GM23338 (cell line): Measurements from ENCODE around the gene CSPG4. TPM values are rescaled to one million over a fixed set of nuclear protein-coding genes. Genes with fewer than 3 reads are reported as not detected.

Experiments used
- CREB1 ChIP-seq: fragments of 250-450 bp; sonication (Bioruptor Pico); IDR thresholded peaks from 2 replicates; pipeline ENCODE4 v1.5.0; 2020; ENCODE audit warnings: low read depth, mild to moderate bottlenecking, moderate library complexity
- CTCF ChIP-seq, 2 experiments: fragments of 200-600 bp in 1 of 2; sonication (generic) in 1 of 2; conservative IDR thresholded peaks; 2 replicates each; pipeline versions ENCODE4 v1.5.1 to v1.6.1; 2016 to 2017; ENCODE audit warnings: antibody characterized with exemption in 2 of 2, low read depth in 2 of 2, mild to moderate bottlenecking in 2 of 2, moderate library complexity in 1 of 2
- polyA plus RNA-seq: library from polyadenylated mRNA; unstranded; fragments of >200 nt; fragmentation: Nextera tagmentation; extraction: Ambion mirVana; gene quantifications from 2 replicates; pipeline ENCODE4 v1.2.1, GENCODE V29; 2016
- total RNA-seq: library from RNA; depleted of rRNA; stranded (reverse); fragments of >200 nt; shearing (Covaris generic); gene quantifications from 2 replicates; pipeline ENCODE4 v1.2.3, GENCODE V29; 2014
- TF ChIP-seq, protein P1 (sequence below): fragments of 250-450 bp; sonication (Bioruptor Pico); IDR thresholded peaks from 2 replicates; pipeline ENCODE4 v1.5.0; 2020; ENCODE audit warnings: mild to moderate bottlenecking, moderate library complexity
- TF ChIP-seq, protein P2 (sequence below): IDR thresholded peaks from 2 replicates; pipeline ENCODE4 v1.6.1; 2016; ENCODE audit warnings: antibody characterized with exemption

The CSPG4 gene
- total and polyA plus RNA-seq, 2 experiments from 2014 or later: 0.27 to 4.0 TPM

- TF ChIP-seq, protein P1, sequence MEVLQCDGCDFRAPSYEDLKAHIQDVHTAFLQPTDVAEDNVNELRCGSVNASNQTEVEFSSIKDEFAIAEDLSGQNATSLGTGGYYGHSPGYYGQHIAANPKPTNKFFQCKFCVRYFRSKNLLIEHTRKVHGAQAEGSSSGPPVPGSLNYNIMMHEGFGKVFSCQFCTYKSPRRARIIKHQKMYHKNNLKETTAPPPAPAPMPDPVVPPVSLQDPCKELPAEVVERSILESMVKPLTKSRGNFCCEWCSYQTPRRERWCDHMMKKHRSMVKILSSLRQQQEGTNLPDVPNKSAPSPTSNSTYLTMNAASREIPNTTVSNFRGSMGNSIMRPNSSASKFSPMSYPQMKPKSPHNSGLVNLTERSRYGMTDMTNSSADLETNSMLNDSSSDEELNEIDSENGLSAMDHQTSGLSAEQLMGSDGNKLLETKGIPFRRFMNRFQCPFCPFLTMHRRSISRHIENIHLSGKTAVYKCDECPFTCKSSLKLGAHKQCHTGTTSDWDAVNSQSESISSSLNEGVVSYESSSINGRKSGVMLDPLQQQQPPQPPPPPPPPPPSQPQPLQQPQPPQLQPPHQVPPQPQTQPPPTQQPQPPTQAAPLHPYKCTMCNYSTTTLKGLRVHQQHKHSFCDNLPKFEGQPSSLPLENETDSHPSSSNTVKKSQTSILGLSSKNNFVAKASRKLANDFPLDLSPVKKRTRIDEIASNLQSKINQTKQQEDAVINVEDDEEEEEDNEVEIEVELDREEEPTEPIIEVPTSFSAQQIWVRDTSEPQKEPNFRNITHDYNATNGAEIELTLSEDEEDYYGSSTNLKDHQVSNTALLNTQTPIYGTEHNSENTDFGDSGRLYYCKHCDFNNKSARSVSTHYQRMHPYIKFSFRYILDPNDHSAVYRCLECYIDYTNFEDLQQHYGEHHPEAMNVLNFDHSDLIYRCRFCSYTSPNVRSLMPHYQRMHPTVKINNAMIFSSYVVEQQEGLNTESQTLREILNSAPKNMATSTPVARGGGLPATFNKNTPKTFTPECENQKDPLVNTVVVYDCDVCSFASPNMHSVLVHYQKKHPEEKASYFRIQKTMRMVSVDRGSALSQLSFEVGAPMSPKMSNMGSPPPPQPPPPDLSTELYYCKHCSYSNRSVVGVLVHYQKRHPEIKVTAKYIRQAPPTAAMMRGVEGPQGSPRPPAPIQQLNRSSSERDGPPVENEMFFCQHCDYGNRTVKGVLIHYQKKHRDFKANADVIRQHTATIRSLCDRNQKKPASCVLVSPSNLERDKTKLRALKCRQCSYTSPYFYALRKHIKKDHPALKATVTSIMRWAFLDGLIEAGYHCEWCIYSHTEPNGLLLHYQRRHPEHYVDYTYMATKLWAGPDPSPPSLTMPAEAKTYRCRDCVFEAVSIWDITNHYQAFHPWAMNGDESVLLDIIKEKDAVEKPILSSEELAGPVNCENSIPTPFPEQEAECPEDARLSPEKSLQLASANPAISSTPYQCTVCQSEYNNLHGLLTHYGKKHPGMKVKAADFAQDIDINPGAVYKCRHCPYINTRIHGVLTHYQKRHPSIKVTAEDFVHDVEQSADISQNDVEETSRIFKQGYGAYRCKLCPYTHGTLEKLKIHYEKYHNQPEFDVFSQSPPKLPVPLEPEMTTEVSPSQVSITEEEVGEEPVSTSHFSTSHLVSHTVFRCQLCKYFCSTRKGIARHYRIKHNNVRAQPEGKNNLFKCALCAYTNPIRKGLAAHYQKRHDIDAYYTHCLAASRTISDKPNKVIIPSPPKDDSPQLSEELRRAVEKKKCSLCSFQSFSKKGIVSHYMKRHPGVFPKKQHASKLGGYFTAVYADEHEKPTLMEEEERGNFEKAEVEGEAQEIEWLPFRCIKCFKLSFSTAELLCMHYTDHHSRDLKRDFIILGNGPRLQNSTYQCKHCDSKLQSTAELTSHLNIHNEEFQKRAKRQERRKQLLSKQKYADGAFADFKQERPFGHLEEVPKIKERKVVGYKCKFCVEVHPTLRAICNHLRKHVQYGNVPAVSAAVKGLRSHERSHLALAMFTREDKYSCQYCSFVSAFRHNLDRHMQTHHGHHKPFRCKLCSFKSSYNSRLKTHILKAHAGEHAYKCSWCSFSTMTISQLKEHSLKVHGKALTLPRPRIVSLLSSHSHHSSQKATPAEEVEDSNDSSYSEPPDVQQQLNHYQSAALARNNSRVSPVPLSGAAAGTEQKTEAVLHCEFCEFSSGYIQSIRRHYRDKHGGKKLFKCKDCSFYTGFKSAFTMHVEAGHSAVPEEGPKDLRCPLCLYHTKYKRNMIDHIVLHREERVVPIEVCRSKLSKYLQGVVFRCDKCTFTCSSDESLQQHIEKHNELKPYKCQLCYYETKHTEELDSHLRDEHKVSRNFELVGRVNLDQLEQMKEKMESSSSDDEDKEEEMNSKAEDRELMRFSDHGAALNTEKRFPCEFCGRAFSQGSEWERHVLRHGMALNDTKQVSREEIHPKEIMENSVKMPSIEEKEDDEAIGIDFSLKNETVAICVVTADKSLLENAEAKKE (CRISPR knock-in tag): no peak
- TF ChIP-seq CTCF (conservative IDR thresholded peaks at IDR 0.05; ENCODE audit: low read depth in 2 of 2) (no peak), CREB1 (CRISPR knock-in tag) (no peak)
- TF ChIP-seq, protein P2, sequence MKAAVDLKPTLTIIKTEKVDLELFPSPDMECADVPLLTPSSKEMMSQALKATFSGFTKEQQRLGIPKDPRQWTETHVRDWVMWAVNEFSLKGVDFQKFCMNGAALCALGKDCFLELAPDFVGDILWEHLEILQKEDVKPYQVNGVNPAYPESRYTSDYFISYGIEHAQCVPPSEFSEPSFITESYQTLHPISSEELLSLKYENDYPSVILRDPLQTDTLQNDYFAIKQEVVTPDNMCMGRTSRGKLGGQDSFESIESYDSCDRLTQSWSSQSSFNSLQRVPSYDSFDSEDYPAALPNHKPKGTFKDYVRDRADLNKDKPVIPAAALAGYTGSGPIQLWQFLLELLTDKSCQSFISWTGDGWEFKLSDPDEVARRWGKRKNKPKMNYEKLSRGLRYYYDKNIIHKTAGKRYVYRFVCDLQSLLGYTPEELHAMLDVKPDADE: no peak
Measured at GRCh38 chr15:75751116-75751875, 38.6 kb upstream of the CSPG4 start (continued).
